Left lung (tissue), 10 donors: ENCODE results near the gene OTC. TPM values are rescaled to one million over a fixed set of nuclear protein-coding genes. Genes with fewer than 3 reads are reported as not detected.

Source experiments
- ATAC-seq: fragments of 200-7000 bp; cut with Tn5 transposase; one replicate; pipeline ENCODE4 v1.9.1; 2020; ENCODE audit warnings: moderate library complexity
- DNase-seq, 4 donors: peaks; one replicate each; pipeline ENCODE4 v3.0.0-alpha.2; 2013 to 2020
- H3K27ac ChIP-seq, 2 donors: fragments of 200-600 bp; sonication (generic) in 1 of 2; one replicate each; pipeline versions ENCODE4 v1.5.0 to v1.8.0; 2020 to 2021
- H3K27me3 ChIP-seq, 2 donors: fragments of 200-600 bp; sonication (generic) in 1 of 2; one replicate each; pipeline versions ENCODE4 v1.5.0 to v1.8.0; 2020 to 2021
- H3K36me3 ChIP-seq, 2 donors: fragments of 200-600 bp; sonication (generic) in 1 of 2; one replicate each; pipeline versions ENCODE4 v1.5.0 to v1.8.0; 2020 to 2021
- H3K4me1 ChIP-seq, 2 donors: fragments of 200-600 bp; one replicate each; pipeline ENCODE4 v1.8.0; 2021
- H3K4me3 ChIP-seq, 2 donors: fragments of 200-600 bp; sonication (generic) in 1 of 2; one replicate each; pipeline versions ENCODE4 v1.5.0 to v1.8.0; 2020 to 2021; ENCODE audit warnings: mild to moderate bottlenecking in 1 of 2
- H3K9me3 ChIP-seq, 2 donors: fragments of 200-600 bp; sonication (generic) in 1 of 2; one replicate each; pipeline versions ENCODE4 v1.5.0 to v1.8.0; 2020 to 2021
- intact Hi-C, 2 donors: fragments of 100-400 bp; cut with DNase I; formaldehyde crosslinking; loops; one replicate each; pipeline versions ENCODE4 v1.11.2 to v1.14.2; 2022
- polyA plus RNA-seq, 6 donors: library from polyadenylated mRNA; unstranded; fragments of 120-200 nt; gene quantifications; one replicate each; pipeline ENCODE4 v1.2.1, GENCODE V29; 2013; ENCODE audit not compliant: insufficient read length in 6 of 6
- total RNA-seq, 2 donors: library from RNA; stranded (reverse); fragmentation: NEBNext Ultra II Directional; extraction: Animal tissue kit (Norgen Biotek cat#: 25700); gene quantifications; one replicate each; pipeline ENCODE4 v1.2.1, GENCODE V29; 2021
- TF ChIP-seq, protein P1 (sequence below), 2 donors: fragments of 200-600 bp; sonication (generic) in 1 of 2; IDR thresholded peaks; one replicate each; pipeline versions ENCODE4 v1.5.0 to v1.8.0; 2021; ENCODE audit warnings: antibody characterized with exemption in 2 of 2
- donor health status: DM: no; HTN: yes; CAD: no.
- donor health status: DM: no; HTN: no; CAD: no.

OTC gene
- total and polyA plus RNA-seq, 8 donors: 0.14 to 1.5 (median 0.26) TPM; not detected in 3

DNA sequence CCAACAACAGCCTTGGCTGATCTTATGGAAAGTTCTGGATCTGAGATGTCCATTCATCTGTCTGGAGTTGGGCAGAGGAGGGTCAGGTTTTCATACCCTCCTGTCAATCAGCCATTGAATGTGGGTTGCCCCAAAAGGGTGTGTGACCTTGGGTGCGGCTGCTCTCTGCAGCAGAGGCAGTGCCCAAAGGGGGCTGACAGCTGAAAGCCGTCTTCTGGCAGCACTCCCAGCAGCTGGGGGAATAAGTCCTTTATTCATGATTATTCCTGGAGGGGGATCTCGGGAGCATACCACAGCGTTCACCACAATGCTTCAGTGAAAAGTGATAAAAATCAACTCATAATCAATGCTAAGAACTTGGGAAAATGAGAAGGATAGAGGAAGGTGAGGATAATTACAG, 54.7 kb downstream of the OTC start:
- DNase-seq (no peak), ATAC-seq (no peak)
- H3K27me3 ChIP-seq: peaks cover 0 to 6% of the 10 kb centered on the region in 2 donors
- no peaks in the 10 kb centered on the region for H3K36me3 ChIP-seq
- intact Hi-C loops: no loop called here
- H3K4me3 ChIP-seq: no peak overlapping the region
- no peaks in the 10 kb centered on the region for H3K4me1 ChIP-seq
- TF ChIP-seq, protein P1, sequence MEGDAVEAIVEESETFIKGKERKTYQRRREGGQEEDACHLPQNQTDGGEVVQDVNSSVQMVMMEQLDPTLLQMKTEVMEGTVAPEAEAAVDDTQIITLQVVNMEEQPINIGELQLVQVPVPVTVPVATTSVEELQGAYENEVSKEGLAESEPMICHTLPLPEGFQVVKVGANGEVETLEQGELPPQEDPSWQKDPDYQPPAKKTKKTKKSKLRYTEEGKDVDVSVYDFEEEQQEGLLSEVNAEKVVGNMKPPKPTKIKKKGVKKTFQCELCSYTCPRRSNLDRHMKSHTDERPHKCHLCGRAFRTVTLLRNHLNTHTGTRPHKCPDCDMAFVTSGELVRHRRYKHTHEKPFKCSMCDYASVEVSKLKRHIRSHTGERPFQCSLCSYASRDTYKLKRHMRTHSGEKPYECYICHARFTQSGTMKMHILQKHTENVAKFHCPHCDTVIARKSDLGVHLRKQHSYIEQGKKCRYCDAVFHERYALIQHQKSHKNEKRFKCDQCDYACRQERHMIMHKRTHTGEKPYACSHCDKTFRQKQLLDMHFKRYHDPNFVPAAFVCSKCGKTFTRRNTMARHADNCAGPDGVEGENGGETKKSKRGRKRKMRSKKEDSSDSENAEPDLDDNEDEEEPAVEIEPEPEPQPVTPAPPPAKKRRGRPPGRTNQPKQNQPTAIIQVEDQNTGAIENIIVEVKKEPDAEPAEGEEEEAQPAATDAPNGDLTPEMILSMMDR (IDR thresholded peaks at IDR 0.05): no peak
- H3K9me3 ChIP-seq: no peaks in the 10 kb centered on the region
- H3K27ac ChIP-seq: no peak overlapping the region

DNA sequence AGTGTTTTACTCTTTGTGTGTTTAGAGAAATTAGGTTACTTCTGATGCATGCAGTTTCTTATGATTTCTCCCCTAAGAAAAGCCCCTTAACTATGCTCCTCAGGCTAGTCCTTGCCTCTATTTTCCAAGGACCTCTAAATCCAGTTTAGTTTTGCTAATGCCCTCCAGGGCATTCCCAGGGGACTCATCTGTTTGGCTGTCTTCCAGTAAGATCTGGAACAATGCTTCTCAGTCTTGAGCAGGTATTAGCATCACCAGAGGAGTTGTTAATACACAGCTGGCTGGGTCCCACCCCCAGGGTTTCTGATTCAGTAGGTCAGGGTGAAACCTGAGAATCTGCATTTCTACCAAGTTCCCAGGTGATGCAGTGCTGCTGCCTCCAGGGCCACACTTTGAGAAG, 56.9 kb downstream of the OTC start:
- Histone ChIP-seq H3K4me1 (no peaks in the 10 kb centered on the region), H3K36me3 (no peaks in the 10 kb centered on the region), H3K4me3 (no peak overlapping the region), H3K9me3 (no peaks in the 10 kb centered on the region), H3K27me3 (peaks cover 0 to 6% of the 10 kb centered on the region in 2 donors), H3K27ac (no peak overlapping the region)
- intact Hi-C loops: no loop called here
- DNase-seq: no peak
- TF ChIP-seq, protein P1 (IDR thresholded peaks at IDR 0.05): no peak
- no peak for ATAC-seq

DNA sequence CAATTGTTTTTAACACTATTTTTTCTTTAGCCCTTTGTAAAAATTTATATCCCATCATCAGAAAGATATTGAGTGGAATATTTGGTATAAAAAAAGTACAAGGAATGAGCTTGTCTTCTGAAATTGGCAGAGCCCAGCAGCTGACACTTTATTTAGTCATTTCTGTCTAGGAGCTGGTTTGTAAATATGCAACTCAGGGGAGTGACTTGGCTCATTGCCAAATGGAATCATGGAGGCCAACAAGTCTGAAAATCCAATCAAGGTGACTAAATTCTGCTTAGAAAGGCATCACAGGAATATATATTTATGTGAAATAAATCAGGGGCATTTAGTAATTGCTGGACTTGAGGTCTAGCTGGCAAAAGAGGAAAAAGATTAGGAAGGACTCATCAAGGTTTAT, 74.4 kb downstream of the OTC start:
- no peaks in the 10 kb centered on the region for H3K9me3 ChIP-seq
- TF ChIP-seq, protein P1 (IDR thresholded peaks at IDR 0.05): no peak
- H3K36me3 ChIP-seq: no peaks in the 10 kb centered on the region
- H3K4me1 ChIP-seq: no peaks in the 10 kb centered on the region
- no peak overlapping the region for H3K27ac ChIP-seq
- no peak overlapping the region for H3K4me3 ChIP-seq
- ATAC-seq (no peak), DNase-seq (no peak)
- intact Hi-C loops: no loop called here
- H3K27me3 ChIP-seq: no peaks in the 10 kb centered on the region

- Histone ChIP-seq H3K4me1 (no peaks in the 10 kb centered on the region), H3K27ac (no peak overlapping the region), H3K36me3 (no peaks in the 10 kb centered on the region), H3K4me3 (no peak overlapping the region), H3K27me3 (peaks cover 0 to 4% of the 10 kb centered on the region in 2 donors), H3K9me3 (no peaks in the 10 kb centered on the region)
- intact Hi-C loops: no loop called here
- no peak for DNase-seq
- no peak for ATAC-seq
- TF ChIP-seq, protein P1 (IDR thresholded peaks at IDR 0.05): no peak
Measured at GRCh38 chrX:38431525-38431924, 79.1 kb downstream of the OTC start.

- Histone ChIP-seq H3K36me3 (no peaks in the 10 kb centered on the region), H3K4me1 (no peaks in the 10 kb centered on the region), H3K27me3 (peaks cover 0 to 4% of the 10 kb centered on the region in 2 donors), H3K27ac (no peak overlapping the region), H3K4me3 (no peak overlapping the region), H3K9me3 (no peaks in the 10 kb centered on the region)
- intact Hi-C loops: no loop called here
- ATAC-seq (no peak), DNase-seq (no peak)
- TF ChIP-seq, protein P1 (IDR thresholded peaks at IDR 0.05): no peak
Measured at GRCh38 chrX:38435130-38435529, 82.7 kb downstream of the OTC start.
